Sigmoid colon (tissue), 3 donors: ENCODE data around the gene RHBDL3.

ENCODE experiments used
- POLR2A ChIP-seq, 2 donors: fragments of 450-650 bp; IDR thresholded peaks; one replicate each; pipeline ENCODE4 v1.6.1; 2016; ENCODE audit warnings: antibody characterized with exemption in 2 of 2, mild to moderate bottlenecking in 2 of 2, moderate library complexity in 2 of 2
- TF ChIP-seq, protein P1 (sequence below), 4 experiments: fragments of 450-650 bp in 3 of 4; fragments of 200-600 bp in 1 of 4; IDR thresholded peaks; one replicate each; pipeline ENCODE4 v1.5.1; 2016 to 2019; ENCODE audit warnings: antibody characterized with exemption in 4 of 4, mild to moderate bottlenecking in 3 of 4, moderate library complexity in 2 of 4

DNA sequence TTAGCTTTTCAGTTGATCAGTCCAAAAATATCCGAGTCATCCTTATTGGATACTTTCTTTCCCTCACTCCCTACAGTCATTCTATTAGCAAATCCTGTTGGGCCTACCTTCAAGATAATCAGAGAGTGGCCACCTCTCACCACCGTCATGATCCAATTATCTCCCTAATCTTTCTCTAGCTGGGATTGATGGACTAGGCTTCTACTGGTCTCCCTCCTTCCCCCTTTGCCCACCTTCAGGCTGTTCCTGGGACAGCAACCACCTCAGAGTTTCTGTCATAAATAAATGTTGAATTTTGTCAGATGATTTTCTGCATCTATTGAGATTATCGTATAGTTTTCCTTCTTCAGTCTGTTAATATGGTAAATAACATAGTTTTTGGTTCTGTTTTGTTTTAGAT is 16.2 kb upstream of the RHBDL3 start:
- TF ChIP-seq POLR2A (IDR thresholded peaks at IDR 0.05) = no peak
- TF ChIP-seq, protein P1, sequence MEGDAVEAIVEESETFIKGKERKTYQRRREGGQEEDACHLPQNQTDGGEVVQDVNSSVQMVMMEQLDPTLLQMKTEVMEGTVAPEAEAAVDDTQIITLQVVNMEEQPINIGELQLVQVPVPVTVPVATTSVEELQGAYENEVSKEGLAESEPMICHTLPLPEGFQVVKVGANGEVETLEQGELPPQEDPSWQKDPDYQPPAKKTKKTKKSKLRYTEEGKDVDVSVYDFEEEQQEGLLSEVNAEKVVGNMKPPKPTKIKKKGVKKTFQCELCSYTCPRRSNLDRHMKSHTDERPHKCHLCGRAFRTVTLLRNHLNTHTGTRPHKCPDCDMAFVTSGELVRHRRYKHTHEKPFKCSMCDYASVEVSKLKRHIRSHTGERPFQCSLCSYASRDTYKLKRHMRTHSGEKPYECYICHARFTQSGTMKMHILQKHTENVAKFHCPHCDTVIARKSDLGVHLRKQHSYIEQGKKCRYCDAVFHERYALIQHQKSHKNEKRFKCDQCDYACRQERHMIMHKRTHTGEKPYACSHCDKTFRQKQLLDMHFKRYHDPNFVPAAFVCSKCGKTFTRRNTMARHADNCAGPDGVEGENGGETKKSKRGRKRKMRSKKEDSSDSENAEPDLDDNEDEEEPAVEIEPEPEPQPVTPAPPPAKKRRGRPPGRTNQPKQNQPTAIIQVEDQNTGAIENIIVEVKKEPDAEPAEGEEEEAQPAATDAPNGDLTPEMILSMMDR (IDR thresholded peaks at IDR 0.05) = no peak
